Measurements from ENCODE around the gene DEGS2.

DNA sequence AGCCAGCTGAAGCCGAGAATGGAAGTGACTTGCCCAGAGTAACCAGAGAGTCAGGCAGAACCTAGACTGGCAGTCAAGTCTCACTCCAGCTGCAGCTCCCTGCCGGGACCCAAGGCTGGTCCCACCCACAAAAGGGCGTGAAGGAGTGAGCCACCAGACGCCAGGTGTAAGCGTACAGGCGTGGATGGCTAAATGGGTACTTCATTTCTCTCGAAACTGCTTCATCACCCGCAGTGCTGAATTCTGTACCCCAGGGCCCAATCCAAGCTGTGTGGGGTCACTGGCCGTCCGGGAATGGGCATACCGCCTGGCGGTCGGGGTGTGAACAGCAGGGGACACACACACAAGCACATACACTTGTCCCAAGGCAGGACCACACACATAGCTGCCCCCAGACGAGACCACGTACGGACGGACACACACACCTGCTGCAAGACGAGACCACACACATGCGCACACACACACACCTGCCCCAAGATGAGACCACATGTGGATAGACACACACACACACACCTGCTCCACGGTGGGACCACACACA lies 34.8 kb downstream of the DEGS2 start:
- TF ChIP-seq POLR2A (IDR thresholded peaks at IDR 0.05) (no peak), POLR2AphosphoS5 (IDR thresholded peaks at IDR 0.05) (no peak)

All from gastroesophageal sphincter (tissue), 2 donors.